Psoas muscle (tissue), 8 donors: ENCODE results near the gene MBD3. TPM values are rescaled to one million over a fixed set of nuclear protein-coding genes. Genes with fewer than 3 reads are reported as not detected.

Experiments
- ATAC-seq, 4 donors: fragments of 200-7000 bp; cut with Tn5 transposase; one replicate each; pipeline ENCODE4 v1.9.1; 2020; ENCODE audit warnings: moderate library complexity in 3 of 4, mild to moderate bottlenecking in 2 of 4
- DNase-seq, 2 donors: peaks; one replicate each; pipeline ENCODE4 v3.0.0-alpha.2; 2020
- H3K27ac ChIP-seq: fragments of 200-600 bp; one replicate; pipeline ENCODE4 v1.8.0; 2022
- H3K27me3 ChIP-seq, 3 donors: fragments of 200-600 bp in 1 of 3; one replicate each; pipeline versions ENCODE4 v1.6.1 to v1.8.0; 2013 to 2022; ENCODE audit warnings: low read length in 2 of 3, mild to moderate bottlenecking in 2 of 3, moderate library complexity in 1 of 3; ENCODE audit not compliant: insufficient read depth in 3 of 3
- H3K36me3 ChIP-seq, 2 donors: fragments of 200-600 bp in 1 of 2; one replicate each; pipeline versions ENCODE4 v1.6.1 to v1.8.0; 2013 to 2022; ENCODE audit warnings: low read depth in 1 of 2, mild to moderate bottlenecking in 1 of 2, moderate library complexity in 1 of 2; ENCODE audit not compliant: insufficient read depth in 1 of 2
- H3K4me1 ChIP-seq: fragments of 200-600 bp; one replicate; pipeline ENCODE4 v1.8.0; 2022
- H3K4me3 ChIP-seq: fragments of 200-600 bp; one replicate; pipeline ENCODE4 v1.8.0; 2022; ENCODE audit warnings: mild to moderate bottlenecking
- H3K9me3 ChIP-seq: fragments of 200-600 bp; one replicate; pipeline ENCODE4 v1.8.0; 2022
- WGBS, 3 donors: extraction: QIAGEN DNeasy Blood & Tissue Kit; methylation state at CpG; one replicate each; pipeline versions ENCODE4 v1.1.6 to v1.1.7; 2013; 5-methylcytosine and 5-hydroxymethylcytosine counted together
- intact Hi-C, 2 donors: fragments of 100-400 bp; cut with DNase I; formaldehyde crosslinking; loops; one replicate each; pipeline versions ENCODE4 v1.11.0 to v1.14.2; 2022
- polyA plus RNA-seq, 3 donors: library from polyadenylated mRNA; stranded (reverse); fragments of 200-250 nt; gene quantifications; one replicate each; pipeline ENCODE4 v1.2.3, GENCODE V29; 2013
- total RNA-seq, 4 donors: library from RNA; stranded (reverse); fragmentation: NEBNext Ultra II Directional in 2 of 4; extraction: Animal tissue kit (Norgen Biotek cat#: 25700) in 2 of 4; gene quantifications; one replicate each; pipeline versions ENCODE4 v1.2.1 to v1.2.4, GENCODE V29; 2021 to 2023
- TF ChIP-seq, protein P1 (sequence below): fragments of 200-600 bp; IDR thresholded peaks from one replicate; pipeline ENCODE4 v1.8.0; 2022; ENCODE audit warnings: antibody characterized with exemption
- donor health status: healthy with polysubstance abuse.
- donor health status: DM: no; HTN: no; CAD: no; lungs with moderate emphysema.
- donor health status: Bipolar disorder and iron deficiency.
- donor health status: healthy.
- donor health status: DM: yes; HTN: yes; CAD: no.
- donor health status: DM: no; HTN: no; CAD: no.
- donor health status: DM: no; HTN: no; CAD: no.
- donor health status: DM: yes; HTN: yes; CAD: no.

The MBD3 gene
- total and polyA plus RNA-seq, 7 donors = 44.1 to 137 (median 83.6) TPM

DNA sequence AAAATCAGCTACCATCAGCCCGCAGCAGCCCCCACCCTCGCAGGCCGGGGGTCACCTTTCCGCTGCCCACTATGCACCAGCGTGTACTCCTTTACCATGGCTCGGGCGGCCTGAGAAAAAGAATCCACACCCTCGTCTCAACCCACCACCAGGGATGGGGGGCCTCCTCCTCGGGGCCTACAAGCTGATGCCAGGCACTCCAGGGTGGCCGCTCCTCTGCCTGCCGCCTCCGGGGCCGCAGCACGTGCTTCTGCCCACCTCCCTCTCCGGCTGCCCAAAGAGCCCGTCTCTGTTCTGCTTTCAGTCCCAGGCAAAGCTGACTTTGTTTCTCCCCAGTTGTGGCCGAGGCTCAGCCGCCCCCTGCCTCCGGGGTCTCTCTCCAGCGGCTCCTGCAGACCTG lies 13.4 kb downstream of the MBD3 start:
- no peak for ATAC-seq
- DNase-seq = no peak
- H3K9me3 ChIP-seq = no peaks in the 10 kb centered on the region
- intact Hi-C loops = no loop called here
- no peaks in the 10 kb centered on the region for H3K27me3 ChIP-seq
- TF ChIP-seq, protein P1, sequence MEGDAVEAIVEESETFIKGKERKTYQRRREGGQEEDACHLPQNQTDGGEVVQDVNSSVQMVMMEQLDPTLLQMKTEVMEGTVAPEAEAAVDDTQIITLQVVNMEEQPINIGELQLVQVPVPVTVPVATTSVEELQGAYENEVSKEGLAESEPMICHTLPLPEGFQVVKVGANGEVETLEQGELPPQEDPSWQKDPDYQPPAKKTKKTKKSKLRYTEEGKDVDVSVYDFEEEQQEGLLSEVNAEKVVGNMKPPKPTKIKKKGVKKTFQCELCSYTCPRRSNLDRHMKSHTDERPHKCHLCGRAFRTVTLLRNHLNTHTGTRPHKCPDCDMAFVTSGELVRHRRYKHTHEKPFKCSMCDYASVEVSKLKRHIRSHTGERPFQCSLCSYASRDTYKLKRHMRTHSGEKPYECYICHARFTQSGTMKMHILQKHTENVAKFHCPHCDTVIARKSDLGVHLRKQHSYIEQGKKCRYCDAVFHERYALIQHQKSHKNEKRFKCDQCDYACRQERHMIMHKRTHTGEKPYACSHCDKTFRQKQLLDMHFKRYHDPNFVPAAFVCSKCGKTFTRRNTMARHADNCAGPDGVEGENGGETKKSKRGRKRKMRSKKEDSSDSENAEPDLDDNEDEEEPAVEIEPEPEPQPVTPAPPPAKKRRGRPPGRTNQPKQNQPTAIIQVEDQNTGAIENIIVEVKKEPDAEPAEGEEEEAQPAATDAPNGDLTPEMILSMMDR = no peak
- H3K4me1 ChIP-seq = no peaks in the 10 kb centered on the region
- 92 to 97% (median 95%) methylated on average over 19 to 20 of the region's 20 CpGs for WGBS, 3 donors
- no peak overlapping the region for H3K4me3 ChIP-seq
- H3K36me3 ChIP-seq = peaks cover 7 to 82% of the 10 kb centered on the region in 2 donors
- H3K27ac ChIP-seq = no peak overlapping the region

DNA sequence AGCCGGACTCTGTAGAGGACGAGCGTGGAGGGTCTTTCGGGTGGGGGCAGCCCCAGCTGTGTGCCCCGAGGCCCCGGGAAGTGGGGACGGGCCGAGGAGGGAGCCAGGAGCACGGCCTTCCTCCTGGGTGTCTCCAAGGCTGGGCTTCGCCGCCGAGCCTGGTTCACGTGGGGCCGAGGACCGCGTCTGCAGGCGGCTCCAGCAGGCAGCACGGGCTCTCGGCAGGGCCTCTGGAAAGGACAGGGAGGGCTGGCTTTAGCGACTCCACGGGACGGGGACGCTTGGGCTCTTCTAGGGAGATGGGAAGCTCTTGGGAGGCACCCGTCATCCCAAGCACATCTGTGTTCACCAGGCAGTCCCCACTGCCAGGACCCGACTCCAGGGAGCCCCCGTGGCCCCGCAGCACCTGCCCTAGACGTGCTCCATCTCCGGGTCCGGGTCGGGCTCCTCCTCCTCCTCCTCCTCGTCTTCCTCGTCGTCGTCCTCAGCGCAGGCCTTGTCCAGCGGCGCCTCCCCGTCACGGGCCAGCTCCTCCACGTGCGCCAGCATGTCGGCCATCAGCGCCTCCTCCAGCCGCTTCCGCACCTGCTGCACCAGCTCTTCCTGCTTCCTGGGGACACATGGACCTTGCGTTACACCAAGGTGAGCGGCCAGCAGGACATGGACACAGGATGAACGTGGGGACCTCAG lies 14.6 kb downstream of the MBD3 start:
- ATAC-seq = peak in 1 of 4 donors; percentile 10
- no peak overlapping the region for H3K27ac ChIP-seq
- no peaks in the 10 kb centered on the region for H3K9me3 ChIP-seq
- no peaks in the 10 kb centered on the region for H3K4me1 ChIP-seq
- 85 to 86% (median 86%) methylated on average over 46 to 49 of the region's 49 CpGs for WGBS, 3 donors
- intact Hi-C loops = no loop called here
- H3K36me3 ChIP-seq = peaks cover 7 to 71% of the 10 kb centered on the region in 2 donors
- DNase-seq = no peak
- TF ChIP-seq, protein P1 = no peak
- H3K27me3 ChIP-seq = no peaks in the 10 kb centered on the region
- H3K4me3 ChIP-seq = no peak overlapping the region

DNA sequence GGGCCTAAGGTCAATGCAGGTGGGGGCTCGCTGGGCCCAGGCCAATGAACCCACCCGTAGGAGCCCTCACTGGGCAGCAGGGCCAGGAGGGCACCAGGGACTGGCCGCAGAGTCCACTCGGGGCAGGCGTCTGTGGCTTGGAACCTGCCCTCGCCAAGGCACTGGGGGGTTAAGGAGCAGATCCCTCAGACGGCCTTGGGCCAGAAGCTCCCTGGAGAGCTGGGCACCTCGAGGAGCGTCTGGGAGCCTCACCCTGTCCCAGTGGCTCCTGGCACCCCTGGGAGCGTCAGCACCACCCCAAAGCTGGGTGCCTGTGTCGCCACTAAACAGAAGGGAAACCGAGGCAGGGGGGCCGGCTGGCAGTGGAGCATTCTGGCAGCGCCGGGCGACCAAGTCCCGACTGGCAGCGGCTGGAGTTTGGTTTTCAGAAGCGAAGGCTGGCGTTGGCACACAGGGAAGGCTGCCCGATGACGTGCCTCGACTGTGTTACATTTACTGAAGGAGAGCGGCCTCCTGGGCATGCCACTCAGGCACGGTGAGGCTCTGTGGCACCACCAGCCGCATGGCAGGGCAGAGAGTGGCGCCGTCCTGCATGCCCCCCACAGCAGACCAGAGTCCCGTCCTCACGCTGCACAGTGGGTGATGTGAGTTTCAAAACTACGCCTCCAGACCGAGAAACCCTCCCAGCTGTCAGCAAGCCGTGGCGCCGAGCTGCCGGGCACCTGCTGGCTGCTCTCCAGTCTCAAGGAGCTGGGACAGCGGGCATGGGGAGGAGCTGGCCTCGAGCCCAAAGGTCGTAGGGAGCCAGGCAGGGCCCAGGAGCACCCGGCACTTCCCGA lies 15.4 kb downstream of the MBD3 start:
- H3K4me1 ChIP-seq = no peaks in the 10 kb centered on the region
- intact Hi-C loops = no loop called here
- no peak overlapping the region for H3K27ac ChIP-seq
- H3K27me3 ChIP-seq = no peaks in the 10 kb centered on the region
- no peak for DNase-seq
- peaks cover 7 to 63% of the 10 kb centered on the region in 2 donors for H3K36me3 ChIP-seq
- WGBS, 3 donors = 78 to 82% (median 81%) methylated on average over 40 to 41 of the region's 41 CpGs
- TF ChIP-seq, protein P1 = no peak
- H3K4me3 ChIP-seq = no peak overlapping the region
- ATAC-seq = no peak
- no peaks in the 10 kb centered on the region for H3K9me3 ChIP-seq

DNA sequence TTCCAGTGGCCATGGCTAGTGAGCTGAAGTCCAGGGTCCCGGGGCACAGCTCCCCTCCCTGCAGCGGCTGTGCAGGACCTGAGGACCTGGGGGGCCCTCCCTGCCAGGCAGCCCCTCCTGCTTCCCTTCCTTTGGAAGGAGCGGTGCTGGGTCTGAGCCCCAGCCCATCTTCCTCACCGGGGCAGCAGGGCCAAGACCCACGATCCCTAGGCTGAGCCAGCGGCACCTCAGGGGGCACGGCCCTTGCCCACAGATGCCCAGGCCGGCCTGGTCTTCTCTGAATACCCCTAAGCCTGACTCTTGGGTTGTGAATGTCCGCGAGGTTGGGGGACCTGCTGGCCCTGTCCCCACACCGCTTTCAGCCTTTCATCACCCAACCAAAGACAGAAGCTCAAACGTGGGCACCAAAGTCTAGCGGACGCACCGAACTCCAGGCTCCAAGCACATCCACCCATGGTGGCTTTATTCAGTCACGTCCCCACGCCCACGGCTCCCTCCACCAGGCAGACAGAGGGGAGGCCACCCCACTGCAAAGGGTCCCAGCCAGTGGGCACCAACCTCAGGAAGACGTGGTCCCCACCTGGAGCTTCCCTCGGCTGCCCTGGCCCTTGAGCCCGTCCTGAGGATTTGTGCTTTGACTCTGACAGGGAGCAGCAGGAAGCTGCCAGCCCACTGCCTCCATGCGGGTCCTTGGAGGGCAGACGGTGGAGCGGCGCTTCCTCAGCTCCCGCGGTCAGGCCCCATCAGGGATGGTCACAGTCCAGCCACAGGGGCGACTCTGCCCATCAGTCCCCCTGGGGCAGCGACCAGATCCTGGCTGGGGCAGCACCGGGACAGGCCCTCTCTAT lies 16.2 kb downstream of the MBD3 start:
- TF ChIP-seq, protein P1 = no peak
- ATAC-seq (no peak), DNase-seq (no peak)
- Histone ChIP-seq H3K27ac (no peak overlapping the region), H3K4me1 (no peaks in the 10 kb centered on the region), H3K27me3 (no peaks in the 10 kb centered on the region), H3K36me3 (peaks cover 7 to 55% of the 10 kb centered on the region in 2 donors), H3K4me3 (no peak overlapping the region), H3K9me3 (no peaks in the 10 kb centered on the region)
- intact Hi-C loops = no loop called here
- WGBS, 3 donors = 83 to 89% (median 85%) methylated on average over 29 to 30 of the region's 30 CpGs
